ENCODE results near the gene LIPT2. TPM values are rescaled to one million over a fixed set of nuclear protein-coding genes. Genes with fewer than 3 reads are reported as not detected.

Gene LIPT2
- total and polyA plus RNA-seq, 2 donors (not counting 3 experiments of a cell fraction or from before 2014, with no cell fraction given) = 1.7 to 4.1 TPM

- intact Hi-C loops (cut with micrococcal nuclease) = no loop called here
Measured at GRCh38 chr11:74507582-74507981, 14.1 kb upstream of the LIPT2 start.

More at GRCh38 chr11:74507582-74507981, 14.1 kb upstream of the LIPT2 start:
- H3K4me1 ChIP-seq (ENCODE audit: control insufficient read depth, extremely low read depth, insufficient read depth, low read length) = no peaks in the 10 kb centered on the region
- no peaks in the 10 kb centered on the region for H3K79me2 ChIP-seq (ENCODE audit: control insufficient read depth, insufficient read depth, low read length)
- FAIRE-seq (no peak), DNase-seq (ENCODE audit: low read depth, low spot score) (no peak)
- TF ChIP-seq POLR2A (IDR thresholded peaks at IDR 0.05; ENCODE audit: low read depth, low read length) = no peak
- TF ChIP-seq MAX (IDR thresholded peaks at IDR 0.05; ENCODE audit: insufficient read depth, insufficient read length) = no peak
- TF ChIP-seq CTCF (IDR thresholded peaks at IDR 0.05; ENCODE audit: extremely low read depth in 1 of 2, insufficient read depth in 1 of 2, low read depth in 1 of 2, low read length in 2 of 2) = no peak
- no peak for TF ChIP-seq EZH2 (IDR thresholded peaks at IDR 0.05; ENCODE audit: borderline replicate concordance, low read depth, low read length, severe bottlenecking)
- no peak for TF ChIP-seq FOS (IDR thresholded peaks at IDR 0.05; ENCODE audit: borderline replicate concordance, insufficient read depth, low read length)
- BruUV-seq (replicated peaks) = no TSS peak
- H3K27me3 ChIP-seq (ENCODE audit: control insufficient read depth in 2 of 2, insufficient read depth in 2 of 2, low read length in 2 of 2) = peaks cover 4 to 11% of the 10 kb centered on the region in 2 experiments
- no peak overlapping the region for H3K27ac ChIP-seq (ENCODE audit: insufficient read depth, low read depth, low read length)
- H3K9me3 ChIP-seq (replicated peaks; ENCODE audit: control insufficient read depth, insufficient read depth, low read length) = no peaks in the 10 kb centered on the region
- H3K9me1 ChIP-seq (replicated peaks; ENCODE audit: control insufficient read depth, extremely low read depth, insufficient read depth, low read length) = no peaks in the 10 kb centered on the region
- dilution Hi-C loops (cut with MboI; ENCODE audit: extremely low pct_ligation_motif_present, low sequenced_read_pairs) = no loop called here
- H3K36me3 ChIP-seq (ENCODE audit: control insufficient read depth in 2 of 2, extremely low read depth in 1 of 2, insufficient read depth in 2 of 2, low read length in 2 of 2) = no peaks in the 10 kb centered on the region
- ChIA-PET CTCF (no interaction called here), POLR2A (no interaction called here)
- no peak overlapping the region for H3K9ac ChIP-seq (replicated peaks; ENCODE audit: extremely low read depth, insufficient read depth, low read length)
- no peak overlapping the region for H3K4me3 ChIP-seq (replicated peaks in 1 of 3; ENCODE audit: insufficient read depth in 1 of 3, low read depth in 1 of 3, low read length in 3 of 3)
- H4K20me1 ChIP-seq (replicated peaks; ENCODE audit: control insufficient read depth, extremely low read depth, insufficient read depth, low read length) = no peaks in the 10 kb centered on the region
- no peak overlapping the region for H3K4me2 ChIP-seq (ENCODE audit: insufficient read depth, low read length)
- H2AFZ ChIP-seq (ENCODE audit: low read depth, low read length) = no peak overlapping the region
